Thyroid gland (tissue), 4 donors: ENCODE results near the gene MTFP1.

Source experiments
- CTCF ChIP-seq, 6 experiments: fragments of 200-600 bp in 3 of 6; fragments of 450-650 bp in 3 of 6; sonication (generic) in 3 of 6; IDR thresholded peaks; one replicate each; pipeline ENCODE4 v1.5.1; 2016 to 2019; ENCODE audit warnings: antibody characterized with exemption in 6 of 6, mild to moderate bottlenecking in 2 of 6, inconsistent platforms in 1 of 6, moderate library complexity in 1 of 6
- POLR2A ChIP-seq, 2 donors: fragments of 450-650 bp; IDR thresholded peaks; one replicate each; pipeline ENCODE4 v1.6.1; 2017; ENCODE audit warnings: antibody characterized with exemption in 2 of 2, mild to moderate bottlenecking in 2 of 2, moderate library complexity in 1 of 2

- TF ChIP-seq CTCF (IDR thresholded peaks at IDR 0.05) (no peak), POLR2A (IDR thresholded peaks at IDR 0.05) (no peak)
Observed at GRCh38 chr22:30397656-30398635, 27.6 kb upstream of the MTFP1 start.
